Activated naive CD8-positive, alpha-beta T cell treated with anti-CD3 and anti-CD28 coated beads, Interleukin-2, amount 50 U/mL, for 16 hours (primary cell): Measurements from ENCODE around the gene GBX1.

ENCODE experiments used
- DNase-seq: peaks from one replicate; pipeline ENCODE4 v3.0.0-alpha.2; 2020; ENCODE audit warnings: low read depth, low spot score

GBX1 gene

DNA sequence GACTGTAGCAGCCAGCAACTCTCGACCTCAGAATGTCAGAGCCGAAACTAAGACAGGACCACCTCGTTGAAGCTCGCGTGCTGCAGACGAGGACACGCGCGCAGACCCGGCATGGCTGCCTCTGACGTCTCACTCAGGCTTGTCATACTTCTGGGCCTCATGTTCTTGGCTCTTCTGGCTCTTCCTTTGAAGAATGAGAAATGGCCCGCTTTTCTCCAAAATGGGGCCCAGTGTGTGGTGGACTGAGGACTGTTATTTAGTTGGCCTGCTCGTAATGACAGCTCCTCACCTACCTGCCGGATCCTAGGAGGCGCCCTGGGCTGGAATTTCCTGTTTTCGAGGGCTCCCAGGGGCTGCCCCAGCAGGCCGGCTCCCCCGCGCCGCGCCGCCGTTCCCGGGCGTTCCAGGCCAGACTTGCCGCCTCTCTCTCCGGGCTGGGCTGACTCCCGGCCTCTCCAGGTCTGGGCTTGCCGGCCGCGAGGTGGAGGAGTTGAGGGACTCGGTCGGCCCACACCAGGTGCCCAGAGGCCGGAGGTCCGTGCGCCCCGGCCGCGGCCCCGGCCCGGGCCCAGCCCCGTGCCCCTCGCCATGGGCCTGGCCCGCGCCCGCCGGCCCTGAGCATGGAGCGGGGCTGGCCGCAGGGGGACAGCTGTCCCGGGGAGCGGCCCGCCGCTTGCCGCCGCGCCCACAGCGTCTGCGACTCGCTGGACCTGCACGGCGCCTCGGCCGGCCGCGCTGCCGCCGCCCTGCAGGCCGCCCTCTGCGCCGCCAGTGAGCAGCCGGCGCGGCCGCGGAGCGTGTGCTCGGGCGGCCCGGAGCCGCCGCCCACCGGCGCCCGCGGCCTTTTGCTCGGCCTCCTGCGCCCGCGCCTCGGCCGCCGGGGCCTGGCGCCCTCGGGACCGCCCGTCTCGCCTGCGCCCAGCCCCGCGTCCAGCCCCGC, 53.1 kb downstream of the GBX1 start:
- no peak for DNase-seq

GRCh38 chr7:151113344-151114150, 53.9 kb downstream of the GBX1 start:
- no peak for DNase-seq

DNA sequence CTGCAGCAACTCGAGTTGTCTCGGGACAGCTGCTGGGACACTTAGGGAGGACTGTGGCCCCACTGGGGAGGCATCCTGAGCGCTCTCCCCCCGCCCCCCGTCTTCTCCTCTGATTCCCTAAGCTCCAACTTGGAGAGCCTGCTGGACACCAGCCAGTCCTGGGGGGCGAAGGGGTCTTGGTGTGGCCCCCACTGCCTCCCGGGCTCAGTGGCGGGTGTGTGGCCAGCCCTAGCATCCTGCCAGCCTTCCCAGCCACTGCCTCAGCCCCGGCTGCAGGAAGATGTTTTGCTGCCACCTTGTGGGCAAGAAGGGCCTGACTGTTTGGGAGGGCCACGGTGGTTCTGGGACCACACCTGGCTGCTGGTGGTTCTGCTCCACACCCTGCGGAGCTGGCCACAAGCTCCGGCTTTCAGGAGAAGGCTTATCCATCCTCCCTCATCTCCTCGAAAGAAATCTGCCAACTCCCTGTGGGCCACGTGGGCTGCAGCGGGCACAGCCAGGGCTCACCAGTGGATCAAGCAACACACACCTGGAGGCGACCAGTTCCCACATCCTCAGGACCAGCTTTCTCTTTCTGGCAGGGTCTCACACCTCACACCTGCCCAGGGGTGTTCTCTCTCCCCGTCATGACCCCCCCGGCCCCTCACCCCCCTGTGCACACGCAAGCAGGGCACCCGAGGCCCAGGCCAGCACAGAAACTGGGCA, 56.4 kb downstream of the GBX1 start:
- DNase-seq: peak; percentile 55

DNA sequence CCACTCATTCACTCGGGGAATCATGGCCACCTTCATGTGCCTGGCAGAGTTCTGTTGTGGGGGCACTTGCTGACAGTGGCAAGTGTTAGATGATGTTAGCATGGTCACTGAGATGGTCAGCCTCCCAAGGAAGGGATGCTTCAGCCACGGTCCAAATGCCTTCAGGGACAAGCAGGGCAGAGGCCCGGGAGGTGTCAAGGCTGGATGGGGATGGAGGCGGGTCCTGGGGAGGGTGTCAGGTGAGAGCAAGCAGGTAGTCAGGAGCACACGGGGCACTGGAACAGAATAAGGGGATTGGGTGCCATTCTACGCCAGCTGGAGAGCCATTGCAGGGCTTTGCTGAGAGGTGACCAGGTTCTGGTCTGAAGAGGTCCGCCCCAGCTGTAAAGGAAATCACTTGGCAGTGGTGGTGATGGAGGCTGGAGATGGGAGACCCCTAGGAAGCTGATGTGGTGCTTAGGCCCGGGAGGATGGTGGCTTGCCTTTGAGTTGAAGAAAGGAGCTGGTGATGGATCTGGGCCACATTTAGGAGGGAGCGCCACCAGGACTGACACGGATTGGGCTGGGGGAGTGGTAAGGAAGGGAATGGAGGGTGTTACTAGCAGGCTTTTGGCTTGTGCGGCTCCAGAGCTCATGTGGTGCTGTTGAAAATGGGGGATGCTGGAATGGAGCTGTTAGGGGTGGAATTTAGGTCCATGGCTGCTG, 57.1 kb downstream of the GBX1 start:
- DNase-seq: no peak

GRCh38 chr7:151109094-151110048, 58.1 kb downstream of the GBX1 start:
- no peak for DNase-seq

DNA sequence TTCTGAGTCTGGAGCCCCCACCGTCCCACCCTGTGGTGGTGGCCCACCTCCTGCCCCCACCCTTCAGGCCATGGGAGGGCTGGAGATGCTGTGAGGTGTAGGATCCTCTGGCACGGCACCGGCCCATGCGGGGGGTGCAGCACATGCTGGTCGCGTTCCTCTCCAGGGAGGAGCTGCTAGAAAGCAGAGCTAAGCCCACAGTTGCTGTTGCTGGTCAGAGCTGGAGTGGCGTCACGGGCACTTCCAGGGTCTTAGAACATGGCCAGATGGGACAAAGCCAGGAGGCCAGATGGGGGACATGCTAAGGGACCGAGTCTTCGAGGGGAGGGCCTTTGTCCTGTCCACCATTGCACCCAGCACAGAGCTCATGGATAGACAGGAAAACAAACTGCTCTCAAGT, 59.6 kb downstream of the GBX1 start:
- no peak for DNase-seq

DNA sequence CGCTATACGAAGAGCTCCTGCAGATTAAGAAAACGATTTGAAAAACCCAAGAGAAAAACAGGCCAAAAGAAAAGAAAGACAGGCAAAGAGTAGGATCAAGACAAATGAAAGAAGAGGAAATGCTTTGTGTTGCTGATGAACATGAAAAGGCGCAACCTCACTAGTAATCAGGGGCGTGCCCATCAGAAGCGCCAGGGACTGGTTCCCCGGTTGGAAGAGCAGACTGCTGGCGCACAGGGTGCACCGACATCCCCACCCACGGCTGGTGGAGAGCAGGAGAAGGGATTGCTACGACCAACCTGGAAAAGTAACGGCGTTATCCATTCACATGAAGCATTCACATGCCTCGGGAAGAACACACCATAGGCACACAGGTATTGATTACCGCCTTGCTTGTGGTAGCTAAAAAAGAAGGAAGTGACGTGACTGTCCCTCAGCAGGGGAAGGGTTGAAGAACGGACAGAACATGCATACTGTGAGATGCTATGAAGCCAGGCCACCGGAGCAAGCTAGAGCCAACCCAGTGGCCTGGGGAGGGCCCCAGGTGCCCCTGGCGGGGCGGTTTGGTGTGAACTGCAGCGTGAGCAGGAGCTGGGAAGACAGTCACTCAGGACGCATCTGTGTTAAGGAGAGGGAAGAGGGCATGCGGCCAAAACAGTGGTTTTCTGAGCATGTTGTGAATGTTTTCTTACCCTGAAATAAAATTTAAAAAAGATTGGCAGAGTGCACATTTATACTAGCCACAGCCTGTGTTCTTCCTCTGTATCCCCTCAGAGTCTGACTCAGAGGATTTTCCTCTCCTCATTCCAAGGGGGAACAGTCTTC, 62.9 kb downstream of the GBX1 start:
- DNase-seq: no peak

- no peak for DNase-seq
Observed at GRCh38 chr7:151103973-151104372, 63.5 kb downstream of the GBX1 start.

- no peak for DNase-seq
Observed at GRCh38 chr7:151102991-151103390, 64.5 kb downstream of the GBX1 start.

DNA sequence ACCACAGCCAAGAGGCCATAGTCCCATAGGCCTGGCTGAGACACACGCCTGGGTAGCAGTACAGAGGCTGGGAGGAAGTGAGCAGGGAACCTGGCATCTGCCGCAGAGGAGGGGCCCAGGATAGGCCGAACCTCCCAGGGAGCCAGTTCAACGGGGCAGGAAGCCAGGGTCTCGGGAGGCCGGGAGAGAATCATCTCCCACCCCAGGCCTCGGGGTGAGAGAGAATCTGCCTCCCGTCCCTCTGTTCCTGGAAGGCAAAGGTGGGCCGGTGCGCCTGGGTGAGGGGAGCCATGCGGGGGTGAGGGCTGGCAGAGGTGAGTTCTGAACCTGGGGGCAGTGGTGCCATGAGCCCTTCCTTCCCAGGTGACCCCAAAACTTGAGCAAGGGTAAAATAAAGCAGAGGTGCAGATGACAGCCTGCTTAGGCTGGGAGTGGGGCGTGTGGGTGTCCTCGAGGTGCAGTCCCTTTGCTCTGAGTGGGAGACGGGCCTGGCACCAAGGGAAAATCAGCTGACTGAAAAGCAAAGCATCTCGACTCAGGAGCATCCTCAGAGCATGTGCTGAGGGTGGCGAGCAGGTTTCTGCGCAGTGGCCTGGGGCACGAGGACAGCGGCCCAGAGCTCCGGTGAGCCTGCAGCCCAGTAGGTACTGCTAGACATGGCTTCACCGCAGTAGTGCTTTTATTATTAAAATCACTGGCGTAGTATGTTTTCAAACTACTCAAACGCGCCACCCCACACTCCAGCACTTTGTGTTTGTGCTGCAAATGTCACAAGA, 65.7 kb downstream of the GBX1 start:
- no peak for DNase-seq

DNA sequence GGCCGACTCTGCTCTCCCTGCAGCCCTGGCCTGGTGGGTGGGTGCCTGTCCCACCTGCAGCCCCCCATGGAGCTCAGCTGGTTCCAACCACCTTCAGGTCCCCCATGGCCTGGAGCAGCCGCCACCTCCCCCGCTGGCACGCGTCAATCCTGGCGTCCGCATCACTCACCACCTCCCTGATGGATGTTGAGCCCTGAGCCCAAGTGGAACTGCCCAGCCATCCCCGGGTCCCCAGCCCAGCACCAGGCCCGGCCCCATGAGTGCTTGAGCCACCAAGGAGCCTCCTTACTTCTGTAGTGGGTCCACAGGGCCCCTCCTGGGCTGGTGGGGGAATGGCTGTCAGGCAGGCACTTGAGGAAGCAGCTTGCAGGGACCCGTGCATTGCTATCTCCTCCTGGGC, 66.6 kb downstream of the GBX1 start:
- no peak for DNase-seq

DNA sequence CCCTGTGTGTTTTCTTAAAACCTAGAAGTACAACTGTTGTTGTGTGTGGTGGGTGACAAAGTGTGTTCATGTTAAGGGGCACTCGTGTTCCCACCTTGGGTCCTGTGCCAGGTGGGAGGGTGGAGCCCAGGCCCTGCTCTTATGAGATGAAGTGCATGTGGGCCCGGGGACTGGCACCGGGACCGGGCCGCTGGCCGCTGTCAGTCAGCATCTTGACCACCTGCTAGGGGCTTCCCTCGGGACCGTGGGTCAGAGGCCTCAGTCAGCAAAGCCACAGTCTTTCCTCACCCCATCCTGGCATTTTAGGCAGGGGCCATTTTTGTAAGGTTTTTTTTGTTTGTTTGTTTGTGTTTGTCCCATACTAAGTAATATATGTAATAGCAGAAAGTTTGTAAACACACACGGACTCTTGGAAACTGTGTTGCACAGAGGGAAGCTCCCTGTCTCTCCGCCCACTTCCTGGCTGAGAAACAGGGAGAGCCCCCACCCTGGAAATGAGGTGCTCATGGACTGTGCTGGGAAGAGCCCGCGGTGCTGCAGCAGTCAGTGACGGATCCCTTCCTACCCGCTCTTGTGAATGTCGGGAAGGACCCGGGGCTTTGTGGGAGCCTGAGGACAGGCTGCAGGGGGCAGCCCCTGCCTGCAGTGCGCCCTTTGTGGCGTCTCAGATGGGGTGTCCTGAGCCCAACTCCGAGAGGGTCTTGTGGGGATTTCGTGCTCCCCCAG, 67.8 kb downstream of the GBX1 start:
- no peak for DNase-seq
